Liver (tissue), 9 donors: ENCODE measurements around the gene TOMT. TPM values are rescaled to one million over a fixed set of nuclear protein-coding genes. Genes with fewer than 3 reads are reported as not detected.

Source experiments
- DNase-seq: peaks from one replicate; pipeline ENCODE4 v3.0.0-alpha.2; 2017; ENCODE audit warnings: low spot score
- H3K27ac ChIP-seq, 2 donors: one replicate each; pipeline ENCODE4 v1.7.0; 2013; ENCODE audit warnings: inconsistent platforms in 2 of 2, low read length in 2 of 2, control low read depth in 1 of 2, low read depth in 1 of 2, mild to moderate bottlenecking in 1 of 2
- H3K27me3 ChIP-seq, 4 donors: one replicate each; pipeline versions ENCODE4 v1.6.1 to v1.7.0; 2013; ENCODE audit warnings: low read length in 3 of 4, inconsistent platforms in 1 of 4, mild to moderate bottlenecking in 1 of 4, moderate library complexity in 1 of 4; ENCODE audit not compliant: control insufficient read depth in 4 of 4, insufficient read depth in 4 of 4
- H3K36me3 ChIP-seq, 4 donors: one replicate each; pipeline versions ENCODE4 v1.6.1 to v1.7.0; 2013; ENCODE audit warnings: low read length in 3 of 4, mild to moderate bottlenecking in 3 of 4, low read depth in 1 of 4, moderate library complexity in 1 of 4; ENCODE audit not compliant: control insufficient read depth in 4 of 4, insufficient read depth in 3 of 4
- H3K4me1 ChIP-seq, 4 donors: one replicate each; pipeline versions ENCODE4 v1.6.1 to v1.7.0; 2013; ENCODE audit warnings: low read length in 3 of 4, mild to moderate bottlenecking in 3 of 4, moderate library complexity in 1 of 4; ENCODE audit not compliant: control insufficient read depth in 4 of 4, insufficient read depth in 4 of 4
- H3K4me3 ChIP-seq, 3 donors: one replicate each; pipeline versions ENCODE4 v1.6.1 to v1.7.0; 2013; ENCODE audit warnings: low read length in 3 of 3, control low read depth in 1 of 3, low read depth in 1 of 3, mild to moderate bottlenecking in 1 of 3
- H3K9ac ChIP-seq, 2 donors: one replicate each; pipeline ENCODE4 v1.7.0; 2013; ENCODE audit warnings: low read length in 2 of 2, mild to moderate bottlenecking in 2 of 2, moderate library complexity in 2 of 2, control low read depth in 1 of 2, low read depth in 1 of 2
- H3K9me3 ChIP-seq, 4 donors: one replicate each; pipeline versions ENCODE4 v1.6.1 to v1.7.0; 2013; ENCODE audit warnings: low read length in 3 of 4; ENCODE audit not compliant: control insufficient read depth in 4 of 4
- ATF3 ChIP-seq: IDR thresholded peaks from 2 replicates; pipeline ENCODE4 v1.6.1; 2016; ENCODE audit warnings: antibody characterized with exemption
- EGR1 ChIP-seq, 2 donors: IDR thresholded peaks; 2 replicates each; pipeline ENCODE4 v1.6.1; 2016 to 2018; ENCODE audit warnings: antibody characterized with exemption in 2 of 2, low read depth in 2 of 2
- FOXA1 ChIP-seq: IDR thresholded peaks from 2 replicates; pipeline ENCODE4 v1.6.1; 2016; ENCODE audit warnings: antibody characterized with exemption
- FOXA2 ChIP-seq: IDR thresholded peaks from 2 replicates; pipeline ENCODE4 v1.6.1; 2016; ENCODE audit warnings: antibody characterized with exemption
- GABPA ChIP-seq, 2 donors: IDR thresholded peaks in 1 of 2; conservative IDR thresholded peaks in 1 of 2; 2 replicates each; pipeline ENCODE4 v1.6.1; 2016; ENCODE audit warnings: antibody characterized with exemption in 2 of 2, mild to moderate bottlenecking in 1 of 2, moderate library complexity in 1 of 2
- HNF4A ChIP-seq, 2 donors: conservative IDR thresholded peaks; 2 replicates each; pipeline ENCODE4 v1.6.1; 2016; ENCODE audit warnings: antibody characterized with exemption in 2 of 2, mild to moderate bottlenecking in 2 of 2
- HNF4G ChIP-seq: IDR thresholded peaks from 2 replicates; pipeline ENCODE4 v1.6.1; 2016; ENCODE audit warnings: antibody characterized with exemption
- JUND ChIP-seq, 2 donors: IDR thresholded peaks; 2 replicates each; pipeline ENCODE4 v1.6.1; 2016; ENCODE audit warnings: antibody characterized with exemption in 2 of 2
- NR2F2 ChIP-seq: IDR thresholded peaks from 2 replicates; pipeline ENCODE4 v1.6.1; 2016; ENCODE audit warnings: antibody characterized with exemption
- RAD21 ChIP-seq, 2 donors: IDR thresholded peaks; 2 replicates each; pipeline ENCODE4 v1.6.1; 2016; ENCODE audit warnings: antibody characterized with exemption in 2 of 2, mild to moderate bottlenecking in 2 of 2
- REST ChIP-seq: IDR thresholded peaks from 2 replicates; pipeline ENCODE4 v1.6.1; 2016; ENCODE audit warnings: antibody characterized with exemption, mild to moderate bottlenecking
- RXRA ChIP-seq, 2 donors: IDR thresholded peaks; 2 replicates each; pipeline ENCODE4 v1.6.1; 2017 to 2018; ENCODE audit warnings: antibody characterized with exemption in 2 of 2, mild to moderate bottlenecking in 1 of 2
- SP1 ChIP-seq: IDR thresholded peaks from 2 replicates; pipeline ENCODE4 v1.6.1; 2018; ENCODE audit warnings: antibody characterized with exemption, mild to moderate bottlenecking
- TAF1 ChIP-seq: conservative IDR thresholded peaks from 2 replicates; pipeline ENCODE4 v1.6.1; 2016; ENCODE audit warnings: antibody characterized with exemption, mild to moderate bottlenecking
- YY1 ChIP-seq: IDR thresholded peaks from 2 replicates; pipeline ENCODE4 v1.6.1; 2016; ENCODE audit warnings: antibody characterized with exemption, mild to moderate bottlenecking
- ZBTB33 ChIP-seq: IDR thresholded peaks from 2 replicates; pipeline ENCODE4 v1.6.1; 2016; ENCODE audit warnings: antibody characterized with exemption
- WGBS: extraction: QIAGEN DNeasy Blood & Tissue Kit; methylation state at CpG from one replicate; pipeline ENCODE4 v1.1.7; 2013; 5-methylcytosine and 5-hydroxymethylcytosine counted together
- polyA plus RNA-seq, 2 donors: library from polyadenylated mRNA; stranded (reverse) in 1 of 2; unstranded in 1 of 2; fragments of 200-250 nt in 1 of 2; fragments of >200 nt in 1 of 2; fragmentation: Nextera tagmentation in 1 of 2; extraction: Ambion mirVana in 1 of 2; gene quantifications; one replicate each; pipeline versions ENCODE4 v1.2.1 to v1.2.3, GENCODE V29; 2013 to 2015
- total RNA-seq, 2 donors: library from RNA; depleted of rRNA; stranded (reverse); fragments of >200 nt; gene quantifications; one replicate each; pipeline ENCODE4 v1.2.3, GENCODE V29; 2014
- TF ChIP-seq, protein P1 (sequence below): IDR thresholded peaks from 2 replicates; pipeline ENCODE4 v1.6.1; 2016; ENCODE audit warnings: antibody characterized with exemption
- TF ChIP-seq, protein P2 (sequence below): fragments of 150-350 bp; IDR thresholded peaks from 2 replicates; pipeline ENCODE4 v1.5.1; 2017; ENCODE audit warnings: improper control_type of control experiment, low read depth, low read length; ENCODE audit not compliant: missing input control
- donor health status: healthy.
- donor health status: healthy.
- donor health status: healthy.
- donor health status: healthy.
- donor health status: healthy.

The TOMT gene
- total and polyA plus RNA-seq, 4 donors: 0.33 TPM; not detected in 3

DNA sequence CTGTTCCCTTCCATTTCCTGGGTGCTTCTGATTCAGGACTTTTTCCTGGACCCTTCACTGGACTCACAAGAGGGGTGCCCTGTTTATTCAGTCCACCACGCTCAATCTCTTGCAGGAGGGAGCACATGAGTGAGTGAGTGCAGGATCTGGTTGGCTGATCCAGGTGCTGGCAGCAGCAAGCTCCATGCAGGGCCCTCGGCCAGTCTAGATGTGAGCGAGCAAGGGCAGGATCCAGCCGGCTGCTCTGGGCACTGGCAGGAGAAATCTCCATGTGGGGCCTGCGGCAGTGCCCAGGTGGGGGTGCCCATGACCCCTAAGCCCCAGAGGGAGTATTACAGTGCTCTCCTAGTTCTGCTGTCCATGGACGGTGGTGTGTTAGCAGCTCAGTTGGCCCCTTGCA, 18.3 kb downstream of the TOMT start (continued):
- TF ChIP-seq ZBTB33 (no peak), EGR1 (IDR thresholded peaks at IDR 0.05; ENCODE audit: low read depth in 2 of 2) (no peak), ATF3 (no peak), GABPA (IDR thresholded peaks at IDR 0.05 in 1 of 2, conservative IDR thresholded peaks at IDR 0.05 in 1 of 2) (no peak), HNF4G (no peak), RXRA (IDR thresholded peaks at IDR 0.05) (no peak), FOXA2 (no peak)
- TF ChIP-seq, protein P1, sequence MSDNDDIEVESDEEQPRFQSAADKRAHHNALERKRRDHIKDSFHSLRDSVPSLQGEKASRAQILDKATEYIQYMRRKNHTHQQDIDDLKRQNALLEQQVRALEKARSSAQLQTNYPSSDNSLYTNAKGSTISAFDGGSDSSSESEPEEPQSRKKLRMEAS: no peak

DNA sequence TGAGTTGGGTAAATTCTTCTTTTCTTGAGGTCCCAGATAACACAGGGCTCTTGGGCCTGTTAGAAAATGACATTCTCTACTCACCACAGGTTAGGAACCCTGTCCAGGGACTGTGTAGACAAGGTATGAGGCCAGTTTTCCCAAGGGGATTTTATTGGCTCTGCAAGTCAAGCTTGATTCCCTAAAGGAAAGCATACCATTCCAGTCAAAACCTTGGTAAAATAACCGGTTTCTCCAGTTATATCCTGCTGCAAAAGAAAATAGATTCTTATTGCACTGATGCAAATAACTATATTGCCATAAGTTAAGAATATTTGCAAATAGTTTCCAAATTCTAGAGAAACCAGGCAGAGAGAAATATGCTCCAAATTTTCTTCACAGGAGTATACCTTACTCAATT, 20.2 kb downstream of the TOMT start:
- no peaks in the 10 kb centered on the region for H3K9me3 ChIP-seq
- no peaks in the 10 kb centered on the region for H3K36me3 ChIP-seq
- no peak for DNase-seq
- H3K27me3 ChIP-seq: no peaks in the 10 kb centered on the region
- no peak overlapping the region for H3K27ac ChIP-seq
- no peaks in the 10 kb centered on the region for H3K4me1 ChIP-seq
- H3K9ac ChIP-seq: no peak overlapping the region
- no peak overlapping the region for H3K4me3 ChIP-seq
- 71% methylated on average over 1 of the region's 1 CpG for WGBS
- TF ChIP-seq ZBTB33: no peak
- TF ChIP-seq HNF4G: no peak
- no peak for TF ChIP-seq FOXA2
- no peak for TF ChIP-seq FOXA1
- TF ChIP-seq RAD21 (IDR thresholded peaks at IDR 0.05): no peak
- TF ChIP-seq, protein P2, sequence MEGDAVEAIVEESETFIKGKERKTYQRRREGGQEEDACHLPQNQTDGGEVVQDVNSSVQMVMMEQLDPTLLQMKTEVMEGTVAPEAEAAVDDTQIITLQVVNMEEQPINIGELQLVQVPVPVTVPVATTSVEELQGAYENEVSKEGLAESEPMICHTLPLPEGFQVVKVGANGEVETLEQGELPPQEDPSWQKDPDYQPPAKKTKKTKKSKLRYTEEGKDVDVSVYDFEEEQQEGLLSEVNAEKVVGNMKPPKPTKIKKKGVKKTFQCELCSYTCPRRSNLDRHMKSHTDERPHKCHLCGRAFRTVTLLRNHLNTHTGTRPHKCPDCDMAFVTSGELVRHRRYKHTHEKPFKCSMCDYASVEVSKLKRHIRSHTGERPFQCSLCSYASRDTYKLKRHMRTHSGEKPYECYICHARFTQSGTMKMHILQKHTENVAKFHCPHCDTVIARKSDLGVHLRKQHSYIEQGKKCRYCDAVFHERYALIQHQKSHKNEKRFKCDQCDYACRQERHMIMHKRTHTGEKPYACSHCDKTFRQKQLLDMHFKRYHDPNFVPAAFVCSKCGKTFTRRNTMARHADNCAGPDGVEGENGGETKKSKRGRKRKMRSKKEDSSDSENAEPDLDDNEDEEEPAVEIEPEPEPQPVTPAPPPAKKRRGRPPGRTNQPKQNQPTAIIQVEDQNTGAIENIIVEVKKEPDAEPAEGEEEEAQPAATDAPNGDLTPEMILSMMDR: no peak
- no peak for TF ChIP-seq GABPA (IDR thresholded peaks at IDR 0.05 in 1 of 2, conservative IDR thresholded peaks at IDR 0.05 in 1 of 2)
- no peak for TF ChIP-seq NR2F2
- TF ChIP-seq EGR1 (IDR thresholded peaks at IDR 0.05; ENCODE audit: low read depth in 2 of 2): no peak
- no peak for TF ChIP-seq RXRA (IDR thresholded peaks at IDR 0.05)
- no peak for TF ChIP-seq REST
- TF ChIP-seq JUND (IDR thresholded peaks at IDR 0.05): no peak
- TF ChIP-seq HNF4A (conservative IDR thresholded peaks at IDR 0.05): no peak
- no peak for TF ChIP-seq TAF1
- TF ChIP-seq YY1: no peak
- TF ChIP-seq, protein P1: no peak
- TF ChIP-seq SP1: no peak
- no peak for TF ChIP-seq ATF3
